DMS153 (cell line): ENCODE measurements around the gene SNX22.
"Not testable (repeated sequence)": the region's sequence is repeated elsewhere in the genome, so short reads cannot be mapped to it uniquely, and the experiment has no call there.

Experiments
- DNase-seq: peaks from one replicate; lab custom pipeline; 2025; lab: John Stamatoyannopoulos, UW

The SNX22 gene

DNA sequence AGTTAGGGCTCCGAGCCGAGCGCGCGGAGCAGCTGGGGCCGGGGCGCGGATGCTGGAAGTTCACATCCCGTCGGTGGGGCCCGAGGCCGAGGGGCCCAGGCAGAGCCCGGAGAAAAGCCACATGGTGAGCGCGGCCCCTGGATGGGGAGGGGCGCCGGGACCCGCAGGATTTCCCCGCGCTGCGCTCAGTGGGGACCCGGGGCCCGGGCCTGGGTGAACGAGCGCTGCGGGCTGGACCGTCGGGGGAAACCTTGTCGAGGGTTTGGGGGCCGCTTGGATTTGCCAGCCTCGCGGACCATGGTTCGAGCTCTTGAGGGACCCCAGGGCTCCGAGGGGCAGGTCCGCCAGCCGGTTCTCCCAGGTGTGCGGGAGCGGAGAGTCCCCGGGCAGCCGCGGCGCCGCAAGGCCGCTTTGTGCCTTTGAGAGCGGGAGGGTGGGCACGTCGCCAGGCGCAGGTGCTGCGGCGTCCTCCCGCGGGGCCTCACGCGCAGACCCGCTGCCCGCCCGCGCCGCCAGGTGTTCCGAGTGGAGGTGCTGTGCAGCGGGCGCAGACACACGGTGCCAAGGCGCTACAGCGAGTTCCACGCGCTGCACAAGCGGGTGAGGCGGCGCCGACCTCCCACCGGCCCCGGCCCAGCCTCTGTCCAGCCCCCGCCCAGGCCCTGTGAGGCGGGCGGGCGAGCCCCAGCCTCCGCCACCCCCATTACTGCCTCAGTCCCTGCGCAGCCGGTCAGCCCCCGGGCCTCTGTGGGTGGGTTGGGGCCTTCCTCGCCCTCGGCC lies at the start of gene SNX22:
Gene SNX22, plus strand, starts transcription at position 5 of the 780 bp plus-strand sequence. Its CDS starts 45 bp downstream, at position 50.
- DNase-seq: no peak

DNA sequence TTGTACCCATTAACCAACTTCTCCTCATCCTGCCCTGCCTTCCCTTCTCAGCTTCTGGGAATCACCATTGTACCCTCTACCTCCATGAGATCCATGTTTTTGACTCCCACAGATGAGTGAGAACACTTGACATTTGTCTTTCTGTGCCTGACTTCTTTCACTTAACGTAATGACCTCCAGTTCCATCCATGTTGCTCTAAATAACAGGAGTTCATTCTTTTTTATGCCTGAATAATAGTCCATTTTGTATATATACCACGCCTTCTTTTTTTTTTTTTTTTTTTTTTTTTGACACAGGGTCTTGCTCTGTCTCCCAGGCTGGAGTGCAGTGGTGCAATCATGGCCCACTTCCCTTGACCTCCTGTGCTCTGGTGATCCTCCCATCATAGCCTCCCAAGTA lies 49.0 kb upstream of the SNX22 start:
- no peak for DNase-seq

DNA sequence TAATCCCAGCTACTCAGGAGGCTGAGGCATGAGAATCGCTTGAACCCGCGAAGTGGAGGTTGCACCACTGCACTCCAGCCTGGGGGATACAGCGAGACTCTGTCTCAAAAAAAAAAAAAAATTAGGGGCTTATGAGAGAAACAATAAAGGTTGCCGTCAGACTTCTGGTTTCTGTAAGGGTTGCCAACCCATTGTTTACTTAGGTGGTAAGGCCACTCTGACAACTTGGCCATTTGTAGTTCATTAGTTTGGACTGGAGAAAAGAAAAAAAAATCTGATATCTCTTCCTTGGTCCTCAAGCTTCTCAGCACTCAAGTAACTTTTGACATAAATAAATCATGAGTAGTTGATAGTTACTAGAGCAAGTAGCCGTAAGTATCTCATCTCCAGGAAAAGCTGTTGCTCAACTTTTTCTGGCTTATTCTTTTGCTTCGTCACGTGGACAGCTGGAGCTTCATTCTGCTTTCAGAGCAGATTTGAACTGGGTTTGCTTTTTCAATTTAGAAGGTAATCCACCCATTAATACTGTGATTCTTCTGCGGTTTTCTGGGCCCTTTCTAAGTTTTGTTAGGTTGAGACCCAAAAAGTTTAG lies 46.3 kb upstream of the SNX22 start:
- no peak for DNase-seq

DNA sequence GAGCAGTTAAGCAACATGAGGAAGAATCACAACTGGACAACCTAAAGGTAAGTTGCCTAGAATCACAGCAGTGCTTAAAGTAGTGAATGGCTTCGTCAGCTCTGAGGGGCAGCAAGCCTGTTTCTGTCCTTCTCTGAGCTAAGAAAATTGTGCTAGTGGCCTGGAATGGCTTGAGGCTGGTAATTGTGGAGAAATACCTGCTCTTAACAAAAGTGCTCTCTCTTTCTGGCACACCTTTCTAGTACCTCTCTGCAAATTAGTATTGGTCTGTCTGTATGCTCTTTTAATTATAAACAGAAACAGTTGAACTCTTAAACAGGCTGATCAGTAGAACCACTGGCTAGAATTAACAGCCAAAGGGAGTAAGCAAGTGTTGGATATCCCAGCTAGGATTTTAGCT lies 44.2 kb upstream of the SNX22 start:
- no peak for DNase-seq

DNA sequence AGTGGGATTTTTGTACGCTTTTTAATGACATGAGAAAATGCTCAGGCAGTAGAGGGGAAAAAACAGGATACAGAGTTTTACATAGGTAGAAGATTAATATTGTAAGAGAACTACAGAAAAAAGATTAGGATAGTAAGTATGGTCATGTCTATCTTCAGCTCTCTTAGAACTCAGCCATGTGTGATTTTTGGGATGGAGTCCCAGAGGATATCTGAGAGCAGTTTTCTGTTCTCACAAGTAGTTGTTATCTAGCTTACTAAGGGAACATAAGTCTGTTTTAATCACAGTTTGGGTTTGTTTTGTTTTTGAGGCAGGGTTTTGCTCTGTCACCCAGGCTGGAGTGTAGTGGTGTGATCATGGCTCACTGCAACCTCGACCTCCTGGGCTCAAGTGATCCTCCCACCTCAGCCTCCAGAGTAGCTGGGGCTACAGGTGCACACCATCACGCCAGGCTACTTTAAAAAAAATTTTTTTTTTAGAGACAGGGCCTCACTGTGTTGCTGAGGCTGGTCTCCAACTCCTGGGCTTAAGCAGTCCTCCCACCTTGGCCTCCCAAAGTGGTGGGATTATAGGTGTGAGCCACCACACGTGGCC lies 41.3 kb upstream of the SNX22 start:
- DNase-seq: not testable (repeated sequence)

DNA sequence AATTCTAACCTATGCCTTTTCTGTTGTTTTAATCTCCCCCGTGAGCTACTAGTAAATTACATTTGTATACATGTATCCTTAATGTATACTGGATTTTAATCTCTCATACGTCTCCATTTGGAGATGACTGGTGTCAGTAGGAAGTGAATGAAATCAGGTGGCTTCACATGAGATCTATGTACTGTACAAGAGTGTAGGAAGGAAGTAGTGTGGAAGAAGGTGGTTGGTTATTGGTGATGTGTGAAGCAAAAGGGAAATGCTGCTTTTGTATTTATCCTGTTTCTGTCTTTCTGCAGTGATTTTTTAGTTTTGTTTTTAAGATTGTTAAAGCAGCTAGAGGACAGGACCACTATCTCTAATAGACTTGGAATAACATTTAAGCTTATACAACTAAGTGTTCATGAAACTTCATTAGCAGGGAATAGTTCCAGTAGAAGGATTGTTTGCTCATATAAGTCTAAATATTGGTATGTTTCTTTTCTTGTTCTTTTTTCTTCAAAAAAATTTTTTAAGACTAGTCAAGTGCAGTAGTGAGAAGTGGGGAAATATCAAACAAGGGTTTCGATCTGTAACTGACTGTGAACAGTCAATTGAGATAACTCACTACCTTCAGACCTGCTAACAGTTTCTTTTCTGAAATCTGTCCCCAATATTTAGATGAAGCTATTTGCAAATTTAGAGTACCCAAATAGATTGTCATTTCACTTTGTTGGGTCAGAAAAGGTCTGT lies 40.4 kb upstream of the SNX22 start:
- DNase-seq: no peak

DNA sequence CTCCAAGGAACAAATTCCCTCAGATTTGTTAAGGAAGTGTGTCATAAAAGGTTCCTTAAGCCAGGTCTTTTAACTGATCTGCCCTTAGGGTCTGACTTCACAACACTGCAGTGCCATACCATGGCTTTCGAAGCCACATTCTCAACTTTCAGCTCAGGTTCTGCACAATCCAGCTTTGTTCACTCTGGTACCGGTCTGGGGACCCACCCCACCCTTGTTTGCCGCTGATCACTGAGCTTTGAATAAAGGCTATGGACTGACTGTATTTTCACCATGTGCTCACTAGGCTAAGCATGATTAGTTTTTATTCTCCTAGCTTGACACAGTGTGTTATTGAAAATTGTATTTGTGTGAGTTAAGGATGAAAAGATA lies 39.9 kb upstream of the SNX22 start:
- no peak for DNase-seq

DNA sequence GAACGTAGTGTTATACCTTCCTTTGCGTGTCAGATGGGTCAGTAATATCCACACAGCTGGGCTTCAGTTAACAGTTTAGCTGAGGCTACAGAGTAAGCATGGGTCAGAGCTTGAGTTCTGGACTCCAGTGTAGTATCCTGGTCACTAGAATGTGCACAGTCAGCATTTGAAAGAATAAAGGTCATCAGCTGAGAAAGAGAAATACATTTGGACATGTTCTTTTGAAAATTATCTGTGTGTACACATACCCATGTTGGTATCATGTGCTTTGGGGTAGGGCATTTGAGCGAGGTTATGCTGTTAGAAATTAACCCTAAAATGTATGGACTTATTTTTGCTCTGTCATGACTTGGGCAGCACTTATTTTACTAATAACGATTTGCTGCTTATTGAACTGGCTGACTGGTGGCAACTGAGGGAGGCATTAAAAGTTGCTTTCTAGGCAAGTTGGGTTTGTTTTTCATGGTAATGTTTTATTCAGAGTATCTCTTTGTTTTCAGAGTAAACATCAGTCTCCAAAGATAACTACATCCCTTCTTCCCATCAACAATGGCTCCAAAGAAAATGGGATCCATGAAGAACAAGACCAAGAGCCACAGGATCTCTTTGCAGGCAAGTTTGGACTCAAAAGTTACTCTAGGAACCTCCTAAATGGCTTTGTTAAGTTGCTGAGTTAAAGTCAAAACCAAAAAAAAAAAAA lies 39.3 kb upstream of the SNX22 start:
- DNase-seq: no peak

DNA sequence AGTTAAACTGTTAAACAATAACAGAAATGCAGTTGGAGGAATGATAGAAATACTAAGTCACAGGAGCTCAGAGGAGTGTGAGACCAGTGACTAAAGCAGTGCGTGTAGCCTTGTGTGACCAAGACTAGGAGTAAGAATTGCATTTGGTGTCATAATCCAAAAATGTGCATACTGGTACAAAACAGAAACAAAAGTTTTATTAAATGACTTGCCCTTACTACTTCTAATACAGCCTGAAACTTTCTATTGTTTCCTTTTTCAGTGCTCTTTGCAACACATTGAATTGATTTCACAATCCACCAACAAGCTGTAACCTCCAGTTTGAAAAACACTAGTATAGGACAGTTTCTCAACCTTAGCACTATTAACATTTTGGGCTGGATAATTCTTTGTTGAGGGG lies 38.6 kb upstream of the SNX22 start:
- DNase-seq: no peak

DNA sequence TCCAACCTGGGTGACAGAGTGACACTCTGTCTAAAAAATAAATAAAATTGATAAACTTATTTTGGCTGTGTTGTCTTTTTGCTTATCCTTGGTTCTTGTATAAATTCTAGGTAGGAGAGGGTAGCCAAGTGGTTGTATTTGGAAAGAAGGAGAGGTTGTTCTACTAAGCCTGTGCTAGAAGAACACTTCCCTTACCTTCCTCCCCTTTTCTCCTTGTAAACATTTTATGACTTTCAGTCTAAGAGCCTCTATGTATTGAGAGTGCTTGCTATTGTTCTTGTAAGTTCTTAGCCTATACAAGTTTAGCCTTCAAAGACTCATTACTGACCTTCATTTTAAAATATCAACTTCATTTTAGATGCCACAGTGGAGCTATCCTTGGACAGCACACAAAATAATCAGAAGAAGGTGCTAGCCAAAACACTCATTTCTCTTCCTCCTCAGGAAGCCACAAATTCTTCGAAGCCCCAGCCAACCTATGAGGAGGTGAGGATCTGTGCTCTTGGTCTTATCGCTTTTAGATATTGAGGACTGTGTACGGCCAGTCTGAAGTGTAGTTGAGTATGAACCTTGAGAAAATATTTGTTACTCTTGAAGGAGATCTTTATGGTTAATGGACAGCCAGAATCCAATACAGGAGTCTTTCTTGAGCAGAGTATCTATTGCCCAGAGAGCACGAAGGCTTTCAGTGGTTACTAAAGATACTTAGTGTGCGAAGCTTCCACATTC lies 33.6 kb upstream of the SNX22 start:
- DNase-seq: no peak

DNA sequence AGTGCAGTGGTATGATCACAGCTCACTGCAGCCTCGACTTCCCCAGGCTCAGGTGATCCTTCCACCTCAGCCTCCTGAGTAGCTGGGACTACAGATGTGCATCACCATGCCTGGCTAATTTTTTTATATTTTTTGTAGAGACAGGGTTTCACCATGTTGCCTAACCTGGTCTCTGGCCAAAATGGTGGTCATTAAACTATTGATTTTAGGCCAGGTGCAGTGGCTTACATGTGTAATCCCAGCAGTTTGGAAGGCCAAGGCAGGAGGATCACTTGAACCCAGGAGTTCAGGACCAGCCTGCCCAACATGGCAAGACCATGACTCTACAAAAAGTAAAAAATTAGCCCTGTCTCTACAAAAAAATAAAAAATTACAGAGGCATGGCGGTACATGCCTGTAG lies 31.2 kb upstream of the SNX22 start:
- not testable (repeated sequence) for DNase-seq

GRCh38 chr15:64121614-64122013 lies 29.9 kb upstream of the SNX22 start:
- no peak for DNase-seq

DNA sequence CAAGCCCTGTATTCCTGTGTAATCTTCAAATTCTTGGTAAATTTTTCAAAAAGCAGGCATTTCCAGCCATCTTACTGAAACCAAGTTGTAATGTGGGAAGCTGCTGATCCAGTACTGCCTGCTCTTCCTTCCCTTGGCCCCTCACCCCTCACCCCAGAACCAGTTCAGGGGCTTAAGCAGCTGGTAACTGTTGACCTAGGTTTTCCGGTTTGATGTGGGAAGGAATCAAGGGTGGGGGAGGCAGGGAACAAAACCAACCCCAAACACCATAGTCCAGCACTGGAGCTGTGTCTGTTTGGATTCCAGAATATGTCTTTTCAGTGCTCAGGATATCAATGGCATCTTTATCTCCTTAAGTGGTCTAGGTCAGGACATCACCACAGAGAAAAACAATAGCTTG lies 29.1 kb upstream of the SNX22 start:
- DNase-seq: no peak

DNA sequence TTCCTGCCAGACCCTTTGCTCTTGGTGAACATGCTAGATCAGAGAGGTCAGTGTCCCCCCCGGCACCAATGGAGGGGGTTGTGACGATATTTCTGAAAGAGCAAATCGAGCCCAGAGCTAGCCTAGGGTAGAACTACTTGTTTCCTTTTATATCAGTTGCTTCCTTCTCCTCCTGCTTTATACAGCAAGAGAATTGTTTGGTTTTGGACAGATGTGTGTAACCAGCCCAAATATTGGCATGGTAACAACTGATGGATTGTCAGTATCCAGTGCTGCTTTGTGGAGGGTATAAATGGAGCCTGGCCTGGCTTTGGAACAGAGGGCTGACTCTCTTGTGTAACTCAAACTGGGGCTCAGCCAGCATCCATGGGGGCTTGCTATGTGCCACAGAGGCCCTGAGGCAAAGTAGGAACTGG lies 28.6 kb upstream of the SNX22 start:
- DNase-seq: no peak

DNA sequence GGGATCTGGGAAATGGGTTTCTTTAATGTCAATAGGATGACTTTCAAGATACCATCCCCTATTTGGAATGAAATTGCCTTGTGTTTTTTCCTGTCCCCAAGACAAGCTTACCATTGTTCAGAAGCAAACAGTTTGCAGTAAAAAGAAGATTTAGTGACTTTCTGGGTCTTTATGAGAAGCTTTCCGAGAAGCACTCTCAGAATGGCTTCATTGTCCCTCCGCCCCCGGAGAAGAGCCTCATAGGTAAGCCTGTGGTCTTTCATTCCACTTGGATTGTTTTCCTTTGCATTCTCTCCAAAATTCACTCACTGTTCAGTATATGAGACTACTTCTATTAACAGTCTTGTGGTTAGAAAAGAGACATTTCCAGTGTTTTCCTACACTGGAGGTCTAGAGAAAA lies 25.6 kb upstream of the SNX22 start:
- DNase-seq: no peak

GRCh38 chr15:64127521-64128270 lies 23.8 kb upstream of the SNX22 start:
- DNase-seq: no peak

DNA sequence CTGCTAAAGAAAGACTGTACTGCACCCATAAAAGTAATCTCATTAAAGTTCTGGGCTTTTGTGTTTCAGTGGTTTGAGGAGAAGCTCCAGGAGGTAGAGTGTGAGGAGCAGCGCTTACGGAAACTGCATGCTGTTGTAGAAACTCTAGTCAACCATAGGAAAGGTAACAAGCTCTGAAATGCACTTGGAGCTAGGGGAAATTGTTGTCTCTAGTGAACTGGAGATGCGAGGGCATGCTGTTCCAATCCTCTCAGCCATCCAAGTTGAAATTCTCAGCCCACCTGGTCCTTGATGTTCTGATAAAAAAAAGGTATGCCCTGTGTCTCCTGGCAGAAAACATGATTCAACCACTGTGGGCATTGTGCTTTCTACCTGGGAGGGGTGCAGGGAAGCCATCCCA lies 21.4 kb upstream of the SNX22 start:
- no peak for DNase-seq

- no peak for DNase-seq
Measured at GRCh38 chr15:64131547-64131946, 20.0 kb upstream of the SNX22 start.

GRCh38 chr15:64132217-64132616 lies 19.3 kb upstream of the SNX22 start:
- DNase-seq: no peak

- no peak for DNase-seq
Measured at GRCh38 chr15:64133623-64134344, 17.7 kb upstream of the SNX22 start.
